T-helper 2 cell treated with Interferon-gamma antibody and Interleukin-4, amounts not matched to agents 100 ng/mL and 5 ng/mL, for 36 hours (primary cell): Measurements from ENCODE around the gene PLSCR3. TPM values are rescaled to one million over a fixed set of nuclear protein-coding genes. Genes with fewer than 3 reads are reported as not detected.

Experiments
- intact Hi-C: fragments of 100-400 bp; cut with micrococcal nuclease; formaldehyde crosslinking; loops from one replicate; pipeline ENCODE4 v1.15.1; 2023
- total RNA-seq: library from RNA; stranded (reverse); gene quantifications from 2 replicates; pipeline ENCODE4 v1.2.3, GENCODE V29; 2022

PLSCR3 gene
- total RNA-seq, 1 donor from 2014 or later, result 147 TPM

DNA sequence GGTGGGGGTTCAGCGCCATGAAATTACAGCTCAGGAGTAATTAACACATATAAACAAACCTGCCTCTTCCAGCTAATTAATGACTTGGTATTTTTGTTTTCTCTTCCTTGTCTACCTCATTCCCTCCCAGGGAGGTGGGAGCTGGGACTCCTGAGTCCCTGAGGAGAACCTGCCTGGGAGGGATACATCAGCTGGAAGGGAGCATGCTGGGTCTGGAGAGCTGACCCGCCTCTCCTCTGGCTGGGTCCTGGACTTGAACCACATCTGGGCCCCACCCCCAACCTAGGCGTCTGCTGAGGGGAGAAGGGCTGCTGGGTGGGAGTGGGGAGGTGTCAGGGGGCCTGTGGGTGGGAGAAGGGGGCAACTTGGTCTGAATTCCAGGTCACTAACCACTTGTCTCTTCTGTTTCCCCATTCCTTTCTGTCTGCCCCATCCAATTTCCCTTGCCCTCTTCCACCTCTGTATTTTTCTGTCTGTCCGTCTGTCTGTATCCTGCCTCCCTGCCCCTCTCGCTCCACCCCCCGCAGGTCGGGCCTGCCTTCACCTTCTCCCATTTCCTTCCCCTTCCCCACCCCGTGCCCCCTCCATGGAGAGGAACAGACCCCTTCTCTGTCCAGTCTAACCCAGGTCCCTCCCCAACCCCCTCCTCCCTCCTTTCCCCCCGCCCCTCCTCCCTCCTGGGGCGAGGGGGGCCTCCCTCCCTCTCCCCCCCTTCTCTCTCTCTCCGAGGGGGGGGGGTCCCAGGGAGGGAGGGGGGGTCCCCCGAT is 13.3 kb upstream of the PLSCR3 start, which contains the start of gene NLGN2:
NLGN2 (plus strand) TSS at position 361 of the 767 bp plus-strand sequence. CDS start 411 bp downstream, outside the sequence.
- intact Hi-C loops, result no loop called here

DNA sequence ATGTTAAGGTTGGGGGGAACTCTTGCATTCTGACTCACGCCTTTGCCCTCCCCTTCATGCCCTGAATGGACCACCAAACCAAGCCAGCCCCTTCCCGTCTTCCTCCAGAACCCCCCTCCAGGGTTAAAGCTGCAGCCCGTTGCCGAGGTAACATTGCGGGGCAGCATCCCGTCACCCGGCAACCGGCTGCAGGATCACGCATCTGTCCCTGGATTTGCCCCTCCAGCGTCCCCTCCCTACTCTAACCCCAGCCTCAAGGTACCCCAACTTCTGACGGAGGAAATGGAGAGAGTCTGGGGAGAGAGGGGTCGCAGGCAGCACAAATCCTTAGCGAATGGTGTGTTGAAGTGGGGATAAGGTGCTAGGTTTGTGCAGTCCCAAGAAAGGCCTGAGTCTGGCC is 12.8 kb upstream of the PLSCR3 start:
- intact Hi-C loops, result no loop called here

DNA sequence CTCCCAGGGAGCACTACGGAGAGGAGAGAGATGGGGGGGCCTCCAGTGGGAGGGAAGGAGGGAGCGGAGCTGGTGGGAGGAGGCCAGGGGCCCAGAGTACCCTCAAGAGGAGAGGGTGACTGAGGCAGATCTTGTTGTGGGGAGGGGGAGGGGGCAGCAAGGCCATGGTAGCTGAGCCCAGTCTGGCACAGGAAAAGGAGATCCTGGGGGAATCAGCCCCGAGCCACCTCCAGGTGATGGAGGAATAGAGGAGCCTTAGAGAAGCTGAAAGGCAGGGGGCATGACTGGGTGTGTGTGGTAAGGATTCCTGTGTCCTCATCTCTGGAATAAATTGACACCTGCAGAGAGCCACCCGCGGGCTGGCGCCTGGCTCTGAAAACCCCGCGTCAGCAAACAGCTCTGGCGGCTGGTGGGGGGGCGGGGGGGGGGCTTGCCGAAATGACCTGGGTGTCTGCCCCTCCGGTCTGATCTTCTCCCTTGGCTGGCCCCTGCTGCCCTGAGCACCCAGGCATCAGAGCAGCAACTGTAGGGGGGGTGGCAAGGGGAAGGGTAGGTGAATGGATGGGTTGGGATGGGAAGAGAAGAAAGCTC is 12.0 kb upstream of the PLSCR3 start:
- intact Hi-C loops, result no loop called here

DNA sequence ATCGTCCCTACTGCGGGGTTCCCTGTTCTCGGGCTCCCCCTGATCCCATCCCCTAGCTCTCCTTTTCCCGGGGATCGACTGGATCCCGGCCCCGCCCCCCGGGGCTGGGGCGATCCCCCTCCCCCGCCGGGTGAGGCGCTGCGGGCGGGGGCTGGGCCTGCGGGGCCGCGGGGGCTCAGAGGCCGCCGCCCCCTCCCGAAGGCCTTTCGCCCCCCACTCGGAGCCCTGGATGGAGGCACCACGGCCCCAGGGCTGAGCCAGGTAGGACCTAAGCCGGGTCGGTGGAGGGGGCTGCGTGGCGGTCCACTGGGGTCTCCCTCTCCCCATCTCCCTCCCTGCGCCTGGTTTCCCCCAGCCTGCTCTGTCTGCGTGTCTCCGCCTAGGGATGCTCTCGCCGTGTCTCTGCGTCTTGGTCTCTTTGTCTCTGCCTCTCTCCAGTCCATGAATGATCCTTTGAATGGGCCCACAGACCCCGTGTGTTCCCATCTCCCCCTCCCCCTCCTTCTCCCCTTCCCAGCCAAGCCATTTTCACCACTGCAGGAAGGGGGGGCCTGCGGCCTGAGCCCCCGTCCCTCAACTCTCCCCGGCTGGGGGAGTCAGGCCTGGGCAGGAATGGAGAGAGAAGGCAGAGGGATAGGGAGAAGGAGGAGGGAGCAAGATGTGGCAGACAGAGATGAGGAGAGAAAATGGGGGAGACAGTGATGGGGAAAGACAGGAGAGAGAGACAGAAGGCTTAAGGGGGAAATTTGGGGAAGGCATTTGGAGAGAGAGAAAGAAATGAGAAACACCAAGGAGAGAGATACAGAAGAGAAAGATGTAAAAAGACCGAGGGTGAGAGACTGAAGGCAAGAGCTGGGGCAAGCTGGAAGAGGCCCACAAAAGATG is 11.3 kb upstream of the PLSCR3 start:
- intact Hi-C loops, result no loop called here

DNA sequence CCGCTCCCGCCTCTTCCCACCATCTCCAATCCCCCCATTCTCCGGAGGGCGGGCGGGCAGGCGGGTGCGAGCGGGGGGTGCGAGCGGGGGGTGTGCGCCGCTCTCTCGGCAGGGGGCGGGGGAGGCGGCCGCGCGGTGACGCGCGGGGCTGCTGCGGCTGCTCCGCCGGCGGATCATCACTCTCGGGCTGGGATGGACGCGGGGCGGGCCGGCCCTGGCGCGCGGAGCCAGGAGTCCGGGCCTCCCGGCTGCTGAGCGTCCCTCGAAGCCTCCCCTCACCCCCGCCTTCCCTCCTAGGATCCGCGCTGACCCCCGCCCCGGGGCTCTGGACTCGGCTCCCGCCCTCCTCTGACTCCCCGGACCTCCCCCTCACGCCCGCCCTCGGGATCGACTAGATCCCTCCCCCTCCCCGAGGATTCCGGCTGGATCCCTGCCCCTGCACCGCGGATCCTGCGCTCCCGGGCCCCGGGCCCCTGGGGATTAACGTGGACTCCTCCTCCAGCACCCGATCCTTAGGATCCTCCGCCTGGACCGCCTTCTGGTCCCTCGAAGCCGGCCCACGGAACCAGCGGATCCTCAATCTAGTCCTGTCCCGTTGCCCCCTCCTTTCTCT is 10.5 kb upstream of the PLSCR3 start:
- intact Hi-C loops, result loop anchor here (1.0 to 5.0 kb wide), 6 partner anchors 11 to 282 kb away; partner anchors contain the start of genes CTDNEP1, ELP5, KCTD11 and PLSCR3

DNA sequence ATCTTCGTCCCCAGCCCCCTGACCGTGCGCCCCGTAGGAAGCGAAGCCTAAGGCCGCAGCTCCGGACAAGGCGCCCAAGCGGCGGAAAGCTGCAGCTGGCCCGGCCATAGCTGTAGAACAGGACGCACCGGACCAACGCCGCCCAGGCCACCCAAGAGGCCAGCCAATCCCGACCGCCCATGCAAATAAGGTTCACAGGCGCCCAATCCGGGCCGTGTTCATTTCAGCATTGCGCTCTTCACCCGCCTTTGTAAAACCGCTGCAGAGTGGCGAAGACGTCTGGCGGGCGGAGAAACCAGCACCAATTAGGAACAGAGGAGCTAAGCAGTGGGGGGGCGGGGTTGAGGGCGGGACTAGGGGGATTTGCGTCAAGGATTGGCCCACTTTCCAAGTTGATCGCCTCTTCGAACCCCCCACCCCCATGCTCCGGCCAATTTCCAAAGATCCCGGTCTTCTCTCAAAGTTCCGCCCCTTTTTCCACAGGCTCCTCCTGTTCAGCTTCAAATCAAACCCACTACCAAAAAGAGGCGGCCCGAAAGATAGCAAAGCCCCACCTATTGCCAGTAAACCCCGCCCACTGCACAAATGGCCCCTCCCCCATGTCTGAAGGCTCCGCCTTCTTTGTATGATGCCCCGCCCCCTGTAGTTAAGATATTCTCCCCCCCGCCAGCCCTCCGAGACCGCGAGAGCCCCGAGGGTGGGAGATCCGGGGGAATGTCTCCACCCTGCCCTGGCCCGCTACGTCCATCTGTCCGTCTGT is 9.8 kb upstream of the PLSCR3 start, which contains the start of gene TMEM256:
TMEM256 (minus strand) TSS at position 121 of the 760 bp plus-strand sequence; CDS start at position 108, 13 bp downstream.
- intact Hi-C loops, result loop anchor here (1.0 to 5.0 kb wide), 6 partner anchors 10 to 283 kb away; partner anchors contain the start of genes CTDNEP1, ELP5, KCTD11 and PLSCR3

DNA sequence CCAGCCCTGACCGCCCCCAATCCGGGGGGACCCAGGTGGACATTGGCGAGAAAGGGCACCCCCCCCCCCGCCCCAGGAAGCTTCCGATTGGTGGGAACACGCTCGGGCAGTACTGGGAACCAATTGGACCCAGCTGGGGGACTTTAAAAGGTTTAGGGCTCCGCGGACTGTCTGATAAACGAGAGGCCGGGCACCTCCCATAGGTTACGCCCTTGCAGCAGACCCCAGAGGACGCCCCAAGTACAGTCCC is 9.3 kb upstream of the PLSCR3 start:
- intact Hi-C loops, result loop anchor here (5.0 kb wide), 3 partner anchors 51 to 284 kb away; partner anchors contain the start of genes CTDNEP1, ELP5, KCTD11 and TP53

DNA sequence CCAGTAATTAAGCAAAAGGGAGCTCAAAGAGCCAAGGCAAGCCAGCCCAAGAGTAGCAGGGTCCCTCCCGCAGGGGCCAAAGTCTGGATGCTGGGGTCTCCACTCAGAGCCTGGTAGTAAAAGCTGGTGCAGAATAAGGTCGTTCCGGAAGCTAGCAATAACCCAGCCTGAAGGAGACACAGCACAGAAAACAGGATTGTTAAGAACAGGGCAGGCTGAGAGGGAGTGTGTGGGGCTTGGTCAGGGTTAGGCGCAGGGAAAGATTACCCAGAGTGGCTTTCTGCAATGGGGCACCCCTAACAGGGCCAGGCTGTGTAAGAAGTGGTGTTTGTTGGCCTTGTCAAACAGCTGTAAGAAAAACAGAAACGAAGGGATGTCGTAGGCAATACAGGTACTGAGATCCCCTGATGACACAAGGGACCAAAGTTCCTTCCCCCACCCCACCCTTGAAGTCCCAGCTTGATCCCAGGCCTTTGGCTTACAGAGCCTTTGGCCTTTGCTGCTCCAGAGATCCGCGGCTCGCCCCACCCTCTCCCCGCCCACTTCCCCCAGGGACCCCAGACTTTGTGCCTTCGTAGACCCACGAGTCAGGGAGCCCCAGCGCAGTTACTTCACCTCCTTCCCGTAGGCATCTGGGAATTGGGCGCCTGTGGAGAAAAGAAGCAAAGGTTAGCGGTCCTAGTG is 8.9 kb upstream of the PLSCR3 start:
- intact Hi-C loops, result loop anchor here (5.0 kb wide), 3 partner anchors 51 to 284 kb away; partner anchors contain the start of genes CTDNEP1, ELP5, KCTD11 and TP53

DNA sequence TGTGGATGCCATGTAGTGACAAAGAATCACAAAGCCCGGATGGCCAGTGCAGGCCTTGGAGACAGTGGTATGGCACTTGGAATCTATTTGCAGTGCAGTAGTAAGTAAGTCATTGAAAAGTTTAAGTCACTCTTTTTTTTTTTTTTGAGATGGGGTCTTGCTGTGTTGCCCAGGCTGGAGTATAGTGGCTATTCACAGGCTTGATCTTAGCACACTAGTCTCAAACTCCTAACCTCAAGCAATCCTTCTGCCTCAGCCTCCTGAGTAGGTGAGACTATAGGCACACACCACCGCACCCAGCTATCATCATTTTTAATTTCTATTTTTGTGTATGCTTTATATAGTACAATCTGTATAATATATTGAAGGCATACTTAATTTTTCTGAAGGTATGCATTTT is 4.3 kb upstream of the PLSCR3 start:
- intact Hi-C loops, result no loop called here

DNA sequence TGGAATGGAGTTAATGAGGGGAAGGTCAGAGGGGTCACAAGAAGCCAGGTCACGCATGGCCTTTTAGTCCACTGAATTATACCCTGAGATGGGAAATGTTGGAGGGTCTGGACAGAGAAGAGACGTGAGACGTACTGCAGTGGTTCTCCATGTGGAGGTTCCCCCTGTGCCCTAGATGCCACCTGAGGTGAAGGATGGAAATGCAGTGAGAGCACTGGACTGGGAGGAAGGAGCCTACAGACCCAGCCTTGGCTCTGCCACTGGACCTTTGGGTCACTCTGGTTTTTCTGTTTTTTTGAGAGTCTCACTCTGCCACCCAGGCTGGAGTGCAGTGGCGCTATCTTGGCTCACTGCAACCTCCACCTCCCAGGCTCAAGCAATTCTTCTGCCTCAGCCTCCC is 1.8 kb upstream of the PLSCR3 start:
- intact Hi-C loops, result no loop called here

DNA sequence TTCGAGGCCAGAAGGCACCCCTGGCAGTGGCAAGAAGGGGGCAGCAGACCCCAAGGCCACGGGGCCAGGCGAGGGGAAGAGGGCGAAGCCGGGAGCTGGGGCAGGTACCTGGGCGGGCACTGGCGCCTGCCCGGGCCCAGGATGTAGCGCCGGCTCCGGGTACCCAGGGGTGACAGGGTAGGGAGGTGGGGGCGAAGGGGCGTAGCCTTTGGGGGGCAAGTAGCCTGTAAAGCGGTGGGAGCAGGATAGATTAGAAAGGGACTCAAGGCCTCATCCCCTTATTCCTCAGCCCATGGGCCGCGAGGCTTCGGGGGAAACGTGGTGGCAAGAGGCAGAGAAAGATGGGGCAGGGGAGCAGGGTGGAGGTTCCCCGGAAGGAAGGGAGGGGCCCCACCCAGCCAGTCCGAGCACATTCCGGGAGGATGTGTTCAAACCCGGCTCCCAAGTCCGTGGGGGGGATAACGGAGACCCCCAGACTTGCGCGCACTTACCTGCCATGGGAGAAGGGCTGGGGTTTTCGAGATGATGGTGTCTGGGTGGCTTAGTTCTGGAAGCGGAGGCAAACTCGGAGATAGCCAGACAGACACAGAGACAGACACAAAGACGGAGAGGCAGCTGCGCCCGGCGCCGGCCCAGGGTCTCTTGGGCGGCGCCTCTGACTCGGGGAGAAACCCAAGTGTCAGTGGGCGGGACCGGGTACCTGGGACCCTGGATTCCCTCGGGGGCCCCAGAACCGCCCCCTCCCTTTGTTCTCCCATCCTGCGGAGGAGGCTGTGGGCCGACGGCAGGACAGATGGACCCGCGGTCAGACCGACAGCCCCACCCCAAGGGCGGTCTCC is 493 bp downstream of the PLSCR3 start:
- intact Hi-C loops, result loop anchor here (1.0 kb wide), 2 partner anchors 10 to 79 kb away; partner anchors contain the start of genes GPS2 and TMEM256

DNA sequence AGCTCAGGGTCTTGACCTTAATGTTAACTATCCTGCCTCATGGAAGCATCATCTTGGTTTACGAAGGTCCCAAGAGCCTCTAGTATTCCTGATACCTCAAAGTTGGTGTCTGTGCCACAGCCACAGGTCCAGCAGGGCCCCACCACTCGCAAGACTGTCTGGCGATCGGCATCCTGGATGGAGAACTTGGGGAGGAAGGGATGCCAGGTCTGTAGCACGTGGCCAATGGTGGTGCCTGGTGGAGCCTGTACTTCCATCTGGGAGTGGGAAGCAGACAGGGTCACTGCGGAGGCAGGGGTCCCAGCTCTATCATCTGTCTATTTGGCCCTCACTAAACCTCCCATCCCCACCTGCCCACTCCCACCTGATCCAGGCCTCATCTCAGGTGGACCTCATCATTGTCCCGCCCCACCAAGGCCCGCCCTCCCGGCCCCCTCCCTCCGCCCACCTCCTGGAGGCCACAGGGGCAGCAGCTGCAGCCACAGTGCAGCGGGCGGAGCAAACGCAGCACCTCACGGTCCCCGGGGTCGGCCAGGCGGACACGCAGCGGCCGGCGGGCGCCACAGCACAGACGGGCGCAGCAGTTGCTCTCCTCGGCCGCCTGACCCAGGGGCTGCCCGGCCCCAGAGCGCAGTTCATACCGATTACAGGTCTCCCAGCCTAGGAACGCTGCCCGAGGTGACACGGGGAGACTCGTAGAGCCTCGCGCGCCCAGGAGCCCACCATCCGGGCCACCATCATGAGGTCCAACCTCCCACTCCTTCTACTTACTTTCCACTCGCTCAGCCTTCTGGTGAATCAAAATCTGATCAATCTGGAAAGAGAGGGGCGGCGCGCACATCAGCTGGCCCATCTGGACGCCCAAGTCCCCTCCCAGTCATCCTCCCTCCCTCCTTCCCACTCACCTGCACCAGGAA is 1.4 kb downstream of the PLSCR3 start:
- intact Hi-C loops, result no loop called here

DNA sequence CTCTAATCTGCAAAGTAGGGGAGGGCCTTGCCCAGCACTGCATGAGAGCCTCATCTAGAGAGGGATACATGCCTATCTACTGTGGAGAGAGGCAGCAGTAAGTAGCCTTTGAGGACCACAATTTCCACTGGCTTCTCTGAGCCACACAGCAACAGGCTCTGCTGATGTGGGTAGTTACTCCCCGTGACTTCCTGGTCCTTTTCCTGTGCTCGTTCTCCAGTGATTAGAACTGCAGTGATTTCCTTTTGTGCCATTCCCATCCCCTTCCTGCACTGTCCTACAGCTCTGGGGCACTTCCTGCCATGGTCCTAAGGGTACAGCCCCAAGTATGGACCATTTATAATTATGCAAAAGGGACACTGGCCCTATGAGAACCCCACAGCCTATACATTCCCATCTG is 3.0 kb downstream of the PLSCR3 start:
- intact Hi-C loops, result no loop called here

DNA sequence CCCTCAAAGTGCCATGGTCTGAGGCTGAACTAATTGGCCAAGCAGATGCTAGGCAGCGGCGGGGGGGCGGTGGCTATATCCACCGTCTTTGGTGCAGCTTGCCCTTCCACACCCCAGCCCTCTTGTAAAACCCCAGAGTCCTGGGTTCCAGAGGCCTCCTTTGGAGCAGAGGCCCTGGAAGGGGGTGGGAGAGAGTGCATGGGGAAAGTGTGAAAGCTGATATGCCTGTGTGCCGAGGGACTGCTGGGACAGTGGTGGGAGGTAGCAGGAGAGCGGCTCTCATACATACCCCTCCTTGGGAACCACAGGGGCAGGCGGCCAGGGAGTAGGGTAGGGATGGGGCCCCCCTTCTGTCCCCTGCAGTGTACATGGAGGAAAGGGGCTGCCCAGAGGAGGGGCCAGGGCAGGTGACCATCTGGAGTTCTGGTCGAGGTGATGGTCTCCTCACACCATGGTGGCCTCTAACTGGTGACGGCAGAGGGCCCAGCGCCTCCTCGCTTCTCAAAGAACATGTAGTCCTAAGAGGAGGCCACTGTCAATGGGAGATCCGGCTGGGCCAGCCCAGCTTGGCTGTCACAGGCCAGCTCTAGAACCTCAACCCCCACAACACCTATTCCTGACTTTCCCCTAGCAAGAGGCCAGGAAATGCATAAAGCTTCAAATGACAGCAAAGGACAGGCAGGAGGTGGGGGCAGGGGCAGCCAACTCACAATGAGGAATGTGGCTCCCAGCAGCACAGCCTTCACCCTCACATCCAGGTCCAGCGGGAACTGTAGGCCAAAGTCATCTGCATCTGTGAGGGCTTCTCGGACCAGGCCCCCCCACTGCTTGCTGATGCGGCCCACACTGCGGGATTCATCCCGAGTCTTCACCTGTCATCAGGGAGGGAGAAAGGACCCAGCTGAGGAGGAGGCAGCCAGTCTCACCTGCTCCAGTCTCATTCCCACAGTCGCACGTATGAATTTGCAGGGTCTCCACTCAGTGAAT is 4.1 kb downstream of the PLSCR3 start:
- intact Hi-C loops, result no loop called here

DNA sequence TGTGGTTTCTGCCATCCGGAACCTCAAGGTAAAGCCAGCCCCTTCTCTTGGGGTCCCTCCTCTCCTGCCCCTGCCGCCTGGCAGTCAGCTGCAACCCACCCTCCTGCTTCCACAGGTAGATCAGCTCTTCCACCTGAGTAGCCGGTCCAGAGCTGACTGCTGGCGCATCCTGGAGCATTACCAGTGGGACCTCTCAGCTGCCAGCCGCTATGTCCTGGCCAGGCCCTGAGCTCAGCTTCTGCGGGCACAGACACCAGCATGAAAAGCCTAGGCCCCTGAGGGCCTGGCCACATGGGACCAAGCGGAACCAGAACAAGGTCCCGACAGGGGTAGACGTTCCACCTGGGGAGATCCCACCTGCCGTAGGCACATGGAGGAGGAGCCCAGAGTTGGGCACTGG is 5.5 kb downstream of the PLSCR3 start:
- intact Hi-C loops, result no loop called here

DNA sequence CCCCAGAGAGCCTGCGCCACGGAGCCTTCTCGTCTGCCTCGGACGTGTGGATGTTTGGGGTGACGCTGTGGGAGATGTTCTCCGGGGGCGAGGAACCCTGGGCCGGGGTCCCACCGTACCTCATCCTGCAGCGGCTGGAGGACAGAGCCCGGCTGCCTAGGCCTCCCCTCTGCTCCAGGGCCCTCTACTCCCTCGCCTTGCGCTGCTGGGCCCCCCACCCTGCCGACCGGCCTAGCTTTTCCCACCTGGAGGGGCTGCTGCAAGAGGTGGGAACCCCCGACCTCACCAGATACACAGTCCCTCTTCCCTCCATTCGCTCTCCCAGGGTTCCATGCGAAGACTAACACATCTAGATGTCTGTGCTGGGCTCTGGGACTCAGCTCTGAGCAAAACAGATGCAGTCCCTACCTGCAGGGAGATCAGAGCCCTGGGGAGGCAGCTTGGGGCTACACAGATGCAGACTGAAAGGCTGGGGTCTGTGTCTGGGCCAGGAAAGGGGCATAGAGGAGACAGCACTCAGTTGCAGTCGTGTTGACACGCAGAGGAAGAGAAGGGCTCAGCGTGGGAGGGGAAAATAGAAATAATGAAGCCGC is 9.7 kb downstream of the PLSCR3 start:
- intact Hi-C loops, result no loop called here
